HG03175 (cell line): ENCODE data around the gene CEP70.

Source experiments
- ATAC-seq: cut with Tn5 transposase; IDR thresholded peaks from one replicate; pipeline ENCODE4 v1.9.1; 2021; ENCODE audit warnings: mild to moderate bottlenecking, moderate library complexity; ENCODE audit not compliant: unreplicated experiment

CEP70 gene

GRCh38 chr3:138472141-138472825 is 121.8 kb downstream of the CEP70 start:
- no peak for ATAC-seq

- ATAC-seq = no peak
Measured at GRCh38 chr3:138471481-138471880, 122.6 kb downstream of the CEP70 start.

- no peak for ATAC-seq
Measured at GRCh38 chr3:138470687-138471086, 123.4 kb downstream of the CEP70 start.

- no peak for ATAC-seq
Measured at GRCh38 chr3:138469874-138470273, 124.2 kb downstream of the CEP70 start.

GRCh38 chr3:138468886-138469285 is 125.2 kb downstream of the CEP70 start:
- no peak for ATAC-seq

GRCh38 chr3:138468451-138468850 is 125.6 kb downstream of the CEP70 start:
- ATAC-seq = no peak

GRCh38 chr3:138467931-138468330 is 126.1 kb downstream of the CEP70 start:
- no peak for ATAC-seq

- ATAC-seq = no peak
Measured at GRCh38 chr3:138465925-138466324, 128.1 kb downstream of the CEP70 start.

GRCh38 chr3:138465451-138465850 is 128.6 kb downstream of the CEP70 start:
- ATAC-seq = no peak

GRCh38 chr3:138464491-138464860 is 129.6 kb downstream of the CEP70 start:
- ATAC-seq = no peak

- no peak for ATAC-seq
Measured at GRCh38 chr3:138463724-138464490, 130.2 kb downstream of the CEP70 start.

GRCh38 chr3:138461896-138462295 is 132.2 kb downstream of the CEP70 start:
- no peak for ATAC-seq

GRCh38 chr3:138461246-138461645 is 132.8 kb downstream of the CEP70 start:
- no peak for ATAC-seq

- no peak for ATAC-seq
Measured at GRCh38 chr3:138460536-138461205, 133.4 kb downstream of the CEP70 start.

GRCh38 chr3:138459619-138460535 is 134.2 kb downstream of the CEP70 start:
- no peak for ATAC-seq

GRCh38 chr3:138458774-138459499 is 135.1 kb downstream of the CEP70 start:
- no peak for ATAC-seq

- no peak for ATAC-seq
Measured at GRCh38 chr3:138457863-138458735, 136.0 kb downstream of the CEP70 start.

- no peak for ATAC-seq
Measured at GRCh38 chr3:138456961-138457862, 136.8 kb downstream of the CEP70 start.
